ENCODE measurements around the gene CNOT4. TPM values are rescaled to one million over a fixed set of nuclear protein-coding genes. Genes with fewer than 3 reads are reported as not detected.

The CNOT4 gene
- total RNA-seq, 1 experiment from 2014 or later = 22.0 TPM

GRCh38 chr7:135333200-135333599 lies 176.7 kb downstream of the CNOT4 start:
- ChIA-PET CTCF (no interaction called here), POLR2A (no interaction called here)
- no peaks in the 10 kb centered on the region for H3K9me3 Mint-ChIP-seq (ENCODE audit: unreplicated experiment)
- H3K36me3 Mint-ChIP-seq (ENCODE audit: insufficient read depth, unreplicated experiment) = no peaks in the 10 kb centered on the region
- no peak overlapping the region for H3K27ac Mint-ChIP-seq (ENCODE audit: unreplicated experiment)
- Histone ChIP-seq H3K9me3 (no peaks in the 10 kb centered on the region), H3K36me3 (ENCODE audit: control insufficient read depth, insufficient read depth, low read length) (no peaks in the 10 kb centered on the region), H3K4me1 (peaks cover 5% of the 10 kb centered on the region; the same call in 1 of the 2 replicates), H3K27me3 (replicated peaks; ENCODE audit: control insufficient read depth, insufficient read depth, low read length) (no peaks in the 10 kb centered on the region), H3K4me3 (ENCODE audit: low read depth, low read length) (no peak overlapping the region)
- intact Hi-C loops (cut with micrococcal nuclease; ENCODE audit: unreplicated experiment) = loop anchor here (10.0 kb wide), 1 partner anchor 648 kb away; no protein-coding TSS in a partner anchor
- DNase-seq = no peak
- TF ChIP-seq, protein P1, sequence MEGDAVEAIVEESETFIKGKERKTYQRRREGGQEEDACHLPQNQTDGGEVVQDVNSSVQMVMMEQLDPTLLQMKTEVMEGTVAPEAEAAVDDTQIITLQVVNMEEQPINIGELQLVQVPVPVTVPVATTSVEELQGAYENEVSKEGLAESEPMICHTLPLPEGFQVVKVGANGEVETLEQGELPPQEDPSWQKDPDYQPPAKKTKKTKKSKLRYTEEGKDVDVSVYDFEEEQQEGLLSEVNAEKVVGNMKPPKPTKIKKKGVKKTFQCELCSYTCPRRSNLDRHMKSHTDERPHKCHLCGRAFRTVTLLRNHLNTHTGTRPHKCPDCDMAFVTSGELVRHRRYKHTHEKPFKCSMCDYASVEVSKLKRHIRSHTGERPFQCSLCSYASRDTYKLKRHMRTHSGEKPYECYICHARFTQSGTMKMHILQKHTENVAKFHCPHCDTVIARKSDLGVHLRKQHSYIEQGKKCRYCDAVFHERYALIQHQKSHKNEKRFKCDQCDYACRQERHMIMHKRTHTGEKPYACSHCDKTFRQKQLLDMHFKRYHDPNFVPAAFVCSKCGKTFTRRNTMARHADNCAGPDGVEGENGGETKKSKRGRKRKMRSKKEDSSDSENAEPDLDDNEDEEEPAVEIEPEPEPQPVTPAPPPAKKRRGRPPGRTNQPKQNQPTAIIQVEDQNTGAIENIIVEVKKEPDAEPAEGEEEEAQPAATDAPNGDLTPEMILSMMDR (IDR thresholded peaks at IDR 0.05; ENCODE audit: insufficient read depth in 1 of 2, low read depth in 1 of 2, low read length in 1 of 2, severe bottlenecking in 1 of 2, unreplicated experiment in 1 of 2) = no peak
- peaks cover 7% of the 10 kb centered on the region for H3K4me1 Mint-ChIP-seq (ENCODE audit: low read depth, unreplicated experiment)
- no TSS peak for BruUV-seq (replicated peaks)
- peaks cover 8% of the 10 kb centered on the region for H3K27me3 Mint-ChIP-seq (ENCODE audit: insufficient read depth, unreplicated experiment)
- H3K4me3 Mint-ChIP-seq (ENCODE audit: unreplicated experiment) = no peak overlapping the region

DNA sequence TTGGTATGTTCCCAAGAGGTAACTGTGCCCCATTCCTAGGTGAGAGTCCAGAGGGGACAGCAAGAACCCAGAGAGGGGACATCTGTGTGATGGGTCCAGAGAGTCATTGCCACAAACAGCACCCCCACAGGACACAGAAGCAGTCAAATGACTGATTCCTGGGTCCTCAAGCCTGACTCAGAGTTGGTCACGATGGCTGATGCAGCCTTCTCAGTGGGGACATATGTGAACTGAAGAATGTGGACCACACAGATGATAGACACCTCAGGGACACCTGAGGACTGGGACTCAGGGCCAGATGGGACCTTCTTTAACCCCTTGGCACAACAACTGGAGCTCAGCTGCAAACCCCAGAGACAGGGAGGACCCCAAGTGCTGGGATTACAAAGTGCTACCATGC lies 179.8 kb downstream of the CNOT4 start:
- H3K9me3 Mint-ChIP-seq (ENCODE audit: unreplicated experiment) = no peaks in the 10 kb centered on the region
- intact Hi-C loops (cut with micrococcal nuclease; ENCODE audit: unreplicated experiment) = loop anchor here (10.0 kb wide), 1 partner anchor 645 kb away; no protein-coding TSS in a partner anchor
- H3K27me3 Mint-ChIP-seq (ENCODE audit: insufficient read depth, unreplicated experiment) = no peaks in the 10 kb centered on the region
- DNase-seq = no peak
- Histone ChIP-seq H3K4me3 (ENCODE audit: low read depth, low read length) (no peak overlapping the region), H3K4me1 (peaks cover under 1% of the 10 kb centered on the region; the same call in 1 of the 2 replicates), H3K36me3 (ENCODE audit: control insufficient read depth, insufficient read depth, low read length) (no peaks in the 10 kb centered on the region), H3K9me3 (no peaks in the 10 kb centered on the region), H3K27me3 (replicated peaks; ENCODE audit: control insufficient read depth, insufficient read depth, low read length) (no peaks in the 10 kb centered on the region)
- no TSS peak for BruUV-seq (replicated peaks)
- TF ChIP-seq, protein P1 (IDR thresholded peaks at IDR 0.05; ENCODE audit: insufficient read depth in 1 of 2, low read depth in 1 of 2, low read length in 1 of 2, severe bottlenecking in 1 of 2, unreplicated experiment in 1 of 2) = no peak
- H3K4me3 Mint-ChIP-seq (ENCODE audit: unreplicated experiment) = no peak overlapping the region
- no peak overlapping the region for H3K27ac Mint-ChIP-seq (ENCODE audit: unreplicated experiment)
- peaks cover 3% of the 10 kb centered on the region for H3K4me1 Mint-ChIP-seq (ENCODE audit: low read depth, unreplicated experiment)
- ChIA-PET CTCF (no interaction called here), POLR2A (no interaction called here)
- no peaks in the 10 kb centered on the region for H3K36me3 Mint-ChIP-seq (ENCODE audit: insufficient read depth, unreplicated experiment)

DNA sequence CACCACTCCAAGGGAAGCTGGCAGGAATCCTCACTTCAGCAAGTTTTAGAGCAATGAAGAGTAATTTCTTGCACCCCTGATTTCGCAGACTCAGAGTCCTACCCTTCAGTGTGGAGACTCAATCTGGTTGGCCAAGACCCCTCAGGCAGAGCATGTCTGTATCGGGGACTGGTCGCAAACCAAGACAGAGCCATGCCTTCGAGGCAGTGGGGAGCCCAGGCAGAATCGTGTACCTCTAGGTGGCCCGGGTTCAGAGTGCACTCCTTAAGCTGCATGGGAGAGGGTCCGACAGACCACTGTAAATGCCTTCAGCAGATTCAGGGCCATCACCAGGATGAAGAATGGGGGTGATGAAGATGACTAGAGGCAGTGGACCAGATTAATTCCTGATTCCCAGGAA lies 181.4 kb downstream of the CNOT4 start:
- CTCF ChIA-PET = interaction anchor here (1.6 kb wide), 1 partner anchor 54 kb away, joined by 3 read pairs; no protein-coding TSS in a partner anchor
- Mint-ChIP-seq H3K27me3 (ENCODE audit: insufficient read depth, unreplicated experiment) (no peaks in the 10 kb centered on the region), H3K27ac (ENCODE audit: unreplicated experiment) (no peak overlapping the region), H3K36me3 (ENCODE audit: insufficient read depth, unreplicated experiment) (no peaks in the 10 kb centered on the region), H3K4me1 (ENCODE audit: low read depth, unreplicated experiment) (no peaks in the 10 kb centered on the region), H3K9me3 (ENCODE audit: unreplicated experiment) (no peaks in the 10 kb centered on the region), H3K4me3 (ENCODE audit: unreplicated experiment) (no peak overlapping the region)
- POLR2A ChIA-PET = no interaction called here
- TF ChIP-seq, protein P1 (IDR thresholded peaks at IDR 0.05; ENCODE audit: insufficient read depth in 1 of 2, low read depth in 1 of 2, low read length in 1 of 2, severe bottlenecking in 1 of 2, unreplicated experiment in 1 of 2) = no peak
- no peaks in the 10 kb centered on the region for H3K36me3 ChIP-seq (ENCODE audit: control insufficient read depth, insufficient read depth, low read length)
- no peak overlapping the region for H3K4me3 ChIP-seq (ENCODE audit: low read depth, low read length)
- no TSS peak for BruUV-seq (replicated peaks)
- no peaks in the 10 kb centered on the region for H3K27me3 ChIP-seq (replicated peaks; ENCODE audit: control insufficient read depth, insufficient read depth, low read length)
- no peaks in the 10 kb centered on the region for H3K9me3 ChIP-seq
- intact Hi-C loops (cut with micrococcal nuclease; ENCODE audit: unreplicated experiment) = no loop called here
- no peaks in the 10 kb centered on the region for H3K4me1 ChIP-seq
- no peak for DNase-seq
